Right atrium auricular region (tissue), 2 donors: Measurements from ENCODE around the gene UBE2J1. TPM values are rescaled to one million over a fixed set of nuclear protein-coding genes. Genes with fewer than 3 reads are reported as not detected.

Experiments
- DNase-seq: peaks from one replicate; pipeline ENCODE4 v3.0.0-alpha.2; 2019; ENCODE audit warnings: low spot score
- H3K27ac ChIP-seq, 2 donors: fragments of 200-600 bp; sonication (generic); 1 replicate in 1 of 2; 2 replicates in 1 of 2; pipeline ENCODE4 v1.5.1; 2016 to 2019
- H3K27me3 ChIP-seq, 2 donors: fragments of 200-600 bp; sonication (generic); one replicate each; pipeline versions ENCODE4 v1.5.1 to v1.6.0; 2017 to 2019
- H3K36me3 ChIP-seq: fragments of 200-600 bp; sonication (generic); one replicate; pipeline ENCODE4 v1.5.1; 2016
- H3K4me1 ChIP-seq, 2 donors: fragments of 200-600 bp; sonication (generic); one replicate each; pipeline versions ENCODE4 v1.5.1 to v1.6.0; 2017 to 2019
- H3K4me3 ChIP-seq, 2 donors: fragments of 200-600 bp; sonication (generic); 1 replicate in 1 of 2; 2 replicates in 1 of 2; pipeline ENCODE4 v1.5.1; 2017 to 2019; ENCODE audit warnings: mild to moderate bottlenecking in 1 of 2, moderate library complexity in 1 of 2
- H3K9me3 ChIP-seq, 2 donors: fragments of 200-600 bp; sonication (generic); one replicate each; pipeline ENCODE4 v1.5.1; 2019
- total RNA-seq, 2 donors: library from RNA; depleted of rRNA; stranded (reverse); fragments of >200 nt; gene quantifications; one replicate each; pipeline ENCODE4 v1.1.0, GENCODE V29; 2016
- TF ChIP-seq, protein P1 (sequence below), 2 donors: fragments of 200-600 bp; sonication (generic); IDR thresholded peaks; one replicate each; pipeline ENCODE4 v1.5.1; 2019; ENCODE audit warnings: antibody characterized with exemption in 2 of 2

Gene UBE2J1
- total RNA-seq, 2 donors from 2014 or later: 13.8 to 15.6 TPM

DNA sequence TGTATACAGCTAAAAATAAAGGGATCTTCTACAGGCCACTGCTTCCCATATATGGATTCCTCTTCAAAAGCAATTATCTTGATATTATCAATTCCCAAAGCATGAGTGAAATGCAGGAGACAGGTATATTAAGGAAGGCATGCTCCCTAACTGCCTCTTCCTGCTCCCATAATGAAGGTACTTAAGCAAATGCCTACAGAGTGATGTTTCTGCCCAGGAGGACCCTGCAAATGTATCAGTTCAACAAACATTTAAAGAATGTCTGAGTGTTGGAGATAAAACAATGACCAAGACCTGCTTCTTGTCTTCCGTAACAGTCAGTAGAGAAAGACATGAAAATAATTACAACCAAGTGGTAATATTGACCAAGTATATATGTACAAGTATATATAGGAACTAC, 4.2 kb downstream of the UBE2J1 start:
- Histone ChIP-seq H3K4me1 (peaks cover 0 to 63% of the 10 kb centered on the region in 2 donors), H3K9me3 (no peaks in the 10 kb centered on the region), H3K4me3 (no peak overlapping the region), H3K27ac (no peak overlapping the region), H3K27me3 (no peaks in the 10 kb centered on the region), H3K36me3 (no peaks in the 10 kb centered on the region)
- no peak for DNase-seq
- TF ChIP-seq, protein P1, sequence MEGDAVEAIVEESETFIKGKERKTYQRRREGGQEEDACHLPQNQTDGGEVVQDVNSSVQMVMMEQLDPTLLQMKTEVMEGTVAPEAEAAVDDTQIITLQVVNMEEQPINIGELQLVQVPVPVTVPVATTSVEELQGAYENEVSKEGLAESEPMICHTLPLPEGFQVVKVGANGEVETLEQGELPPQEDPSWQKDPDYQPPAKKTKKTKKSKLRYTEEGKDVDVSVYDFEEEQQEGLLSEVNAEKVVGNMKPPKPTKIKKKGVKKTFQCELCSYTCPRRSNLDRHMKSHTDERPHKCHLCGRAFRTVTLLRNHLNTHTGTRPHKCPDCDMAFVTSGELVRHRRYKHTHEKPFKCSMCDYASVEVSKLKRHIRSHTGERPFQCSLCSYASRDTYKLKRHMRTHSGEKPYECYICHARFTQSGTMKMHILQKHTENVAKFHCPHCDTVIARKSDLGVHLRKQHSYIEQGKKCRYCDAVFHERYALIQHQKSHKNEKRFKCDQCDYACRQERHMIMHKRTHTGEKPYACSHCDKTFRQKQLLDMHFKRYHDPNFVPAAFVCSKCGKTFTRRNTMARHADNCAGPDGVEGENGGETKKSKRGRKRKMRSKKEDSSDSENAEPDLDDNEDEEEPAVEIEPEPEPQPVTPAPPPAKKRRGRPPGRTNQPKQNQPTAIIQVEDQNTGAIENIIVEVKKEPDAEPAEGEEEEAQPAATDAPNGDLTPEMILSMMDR (IDR thresholded peaks at IDR 0.05): no peak

DNA sequence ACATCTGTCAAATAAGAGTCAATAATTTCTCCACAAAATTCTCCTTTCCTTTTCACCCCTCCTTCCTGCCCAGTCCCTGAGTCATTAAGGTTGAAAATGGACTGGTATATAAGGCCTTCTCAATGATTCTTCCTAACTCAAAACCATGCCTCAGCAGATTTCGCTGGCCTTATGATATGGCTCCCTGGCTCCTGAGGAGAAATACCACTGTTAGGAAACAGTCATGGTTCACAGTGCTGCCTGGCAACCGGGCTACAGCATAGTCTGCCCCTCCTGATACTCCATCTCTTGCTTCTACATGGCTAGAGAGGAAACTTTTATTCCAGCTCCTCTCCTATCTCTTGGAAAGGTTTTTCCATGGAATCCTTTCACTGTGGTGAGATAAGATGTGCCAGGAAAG, 4.7 kb downstream of the UBE2J1 start:
- DNase-seq: no peak
- Histone ChIP-seq H3K27ac (no peak overlapping the region), H3K4me3 (no peak overlapping the region), H3K4me1 (peaks cover 0 to 59% of the 10 kb centered on the region in 2 donors), H3K27me3 (no peaks in the 10 kb centered on the region), H3K36me3 (peaks cover 1% of the 10 kb centered on the region), H3K9me3 (no peaks in the 10 kb centered on the region)
- TF ChIP-seq, protein P1 (IDR thresholded peaks at IDR 0.05): no peak

DNA sequence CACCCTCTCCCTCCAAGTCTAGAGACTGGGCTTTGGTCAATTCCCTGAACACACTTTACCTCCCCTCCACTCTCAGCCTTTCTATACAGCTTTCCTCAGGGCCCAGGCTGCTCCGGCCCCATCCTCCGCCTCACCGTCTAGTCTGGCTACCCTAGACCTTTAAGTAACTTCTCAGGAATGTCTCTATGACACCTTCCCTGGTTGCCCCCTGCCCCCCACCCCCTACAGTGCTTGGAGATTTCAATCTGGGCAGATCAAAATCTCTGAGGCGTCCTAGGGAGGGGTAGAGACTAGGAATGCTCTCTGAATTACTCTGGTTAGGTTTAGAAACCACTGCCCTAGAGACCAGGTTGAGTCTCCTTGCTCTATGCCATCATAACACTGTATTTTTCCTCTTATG, 6.1 kb downstream of the UBE2J1 start:
- H3K27ac ChIP-seq: no peak overlapping the region
- TF ChIP-seq, protein P1 (IDR thresholded peaks at IDR 0.05): no peak
- H3K4me3 ChIP-seq: no peak overlapping the region
- H3K4me1 ChIP-seq: peaks cover 0 to 54% of the 10 kb centered on the region in 2 donors
- no peaks in the 10 kb centered on the region for H3K9me3 ChIP-seq
- DNase-seq: no peak
- peaks cover 15% of the 10 kb centered on the region for H3K36me3 ChIP-seq
- no peaks in the 10 kb centered on the region for H3K27me3 ChIP-seq

DNA sequence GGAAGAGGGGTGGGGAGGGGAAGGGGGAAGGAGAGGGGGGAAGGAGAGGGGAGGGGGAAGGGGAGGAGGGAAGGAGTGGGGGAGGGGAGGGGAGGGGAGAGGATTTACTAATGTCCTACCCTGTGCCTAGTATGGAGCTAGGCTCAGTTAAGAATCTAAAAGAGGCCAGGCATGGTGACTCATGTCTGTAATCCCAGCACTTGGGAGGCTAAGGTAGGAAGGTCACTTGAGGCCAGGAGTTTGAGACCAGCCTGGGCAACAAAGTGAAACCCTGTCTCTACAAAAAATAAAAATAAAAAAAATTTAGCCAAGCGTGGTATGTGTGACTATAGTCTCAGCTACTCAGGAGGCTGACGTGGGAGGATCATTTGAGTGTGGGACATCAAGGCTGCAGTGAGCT, 13.0 kb downstream of the UBE2J1 start:
- Histone ChIP-seq H3K4me1 (peaks cover 0 to 3% of the 10 kb centered on the region in 2 donors), H3K9me3 (no peaks in the 10 kb centered on the region), H3K4me3 (no peak overlapping the region), H3K27ac (no peak overlapping the region), H3K27me3 (no peaks in the 10 kb centered on the region), H3K36me3 (peaks cover 63% of the 10 kb centered on the region)
- no peak for DNase-seq
- TF ChIP-seq, protein P1 (IDR thresholded peaks at IDR 0.05): no peak

DNA sequence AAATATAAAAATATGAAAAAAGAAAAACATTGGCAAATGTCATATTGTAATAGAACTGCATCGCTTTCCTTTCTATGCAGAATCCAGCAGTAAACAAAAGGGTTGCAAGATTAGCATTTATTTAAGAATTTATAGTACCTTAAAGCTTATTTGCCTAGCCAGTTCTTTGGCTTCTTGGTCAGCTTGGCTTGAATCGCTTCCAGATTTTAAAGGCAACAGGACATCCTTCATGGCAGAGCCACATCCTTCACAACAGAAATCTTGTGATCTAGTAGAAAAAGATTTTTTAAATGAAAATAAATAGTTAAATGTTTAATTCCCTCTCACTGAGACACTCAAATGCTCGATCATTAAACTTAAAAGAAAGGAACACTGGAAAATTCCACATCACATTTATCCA, 17.4 kb downstream of the UBE2J1 start:
- Histone ChIP-seq H3K4me1 (no peaks in the 10 kb centered on the region), H3K27ac (no peak overlapping the region), H3K9me3 (no peaks in the 10 kb centered on the region), H3K27me3 (no peaks in the 10 kb centered on the region), H3K4me3 (no peak overlapping the region), H3K36me3 (peaks cover 52% of the 10 kb centered on the region)
- DNase-seq: no peak
- TF ChIP-seq, protein P1 (IDR thresholded peaks at IDR 0.05): no peak

DNA sequence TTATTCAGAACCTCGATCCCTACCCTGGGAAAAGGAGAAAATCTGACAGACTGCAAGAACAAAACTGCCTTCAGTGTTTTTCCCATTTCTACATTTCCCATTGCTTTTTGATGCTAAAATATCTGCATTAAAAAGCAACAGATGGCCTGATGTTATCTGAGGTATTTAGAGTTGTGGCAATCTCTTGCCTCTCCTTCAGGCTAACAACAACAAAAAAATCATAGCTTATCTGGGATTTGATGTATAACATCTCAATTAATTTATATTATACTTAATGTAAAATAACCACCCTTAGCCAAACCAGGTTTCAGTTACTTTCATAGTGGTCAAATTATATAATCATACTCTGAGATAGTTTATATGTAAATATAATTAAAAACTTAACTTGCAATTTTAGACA, 21.6 kb downstream of the UBE2J1 start:
- Histone ChIP-seq H3K27me3 (no peaks in the 10 kb centered on the region), H3K9me3 (no peaks in the 10 kb centered on the region), H3K36me3 (peaks cover 36% of the 10 kb centered on the region), H3K4me3 (no peak overlapping the region), H3K27ac (no peak overlapping the region), H3K4me1 (peaks cover 0 to 4% of the 10 kb centered on the region in 2 donors)
- no peak for DNase-seq
- TF ChIP-seq, protein P1 (IDR thresholded peaks at IDR 0.05): no peak
